Fibroblast of pulmonary artery (primary cell): ENCODE measurements around the gene ZNF2.
"Not testable (repeated sequence)": the region's sequence is repeated elsewhere in the genome, so short reads cannot be mapped to it uniquely, and the experiment has no call there.

ENCODE experiments used
- DNase-seq: peaks from one replicate; pipeline ENCODE4 v3.0.0-alpha.2; 2010; ENCODE audit warnings: low read depth
- H3K4me3 ChIP-seq: replicated peaks from 2 replicates; pipeline ENCODE4 v1.5.1; 2011; ENCODE audit warnings: low read depth, mild to moderate bottlenecking, control low read depth, low read length, moderate library complexity
- CTCF ChIP-seq: IDR thresholded peaks from 2 replicates; pipeline ENCODE4 v1.5.1; 2011; ENCODE audit warnings: mild to moderate bottlenecking, control low read depth, low read length, inconsistent platforms; ENCODE audit errors: missing control alignments

ZNF2 gene

DNA sequence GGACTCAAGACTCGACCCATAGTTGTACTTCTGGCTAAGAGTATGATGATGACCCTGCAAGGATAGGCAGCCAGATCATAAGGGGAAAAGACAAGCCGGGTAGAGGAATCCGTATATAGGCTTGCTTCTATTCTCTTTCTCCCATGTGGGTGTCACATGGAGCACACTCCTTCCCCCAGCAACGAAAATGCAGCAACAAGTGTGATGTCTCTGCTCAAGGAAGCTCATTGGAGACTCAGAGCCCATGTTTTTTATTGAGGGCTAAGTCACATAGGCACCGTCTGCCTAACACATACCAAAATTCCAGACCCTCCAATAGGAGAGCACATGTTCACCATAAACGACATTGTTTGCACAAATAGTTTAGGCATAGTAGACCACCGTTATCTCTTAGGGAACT is 6.3 kb downstream of the ZNF2 start:
- DNase-seq = no peak
- H3K4me3 ChIP-seq = no peak overlapping the region
- no peak for TF ChIP-seq CTCF

GRCh38 chr2:95174031-95174542 is 8.5 kb downstream of the ZNF2 start:
- no peak for TF ChIP-seq CTCF
- no peak overlapping the region for H3K4me3 ChIP-seq
- no peak for DNase-seq

- H3K4me3 ChIP-seq = no peak overlapping the region
- no peak for TF ChIP-seq CTCF
- no peak for DNase-seq
Observed at GRCh38 chr2:95179451-95179850, 13.8 kb downstream of the ZNF2 start.

DNA sequence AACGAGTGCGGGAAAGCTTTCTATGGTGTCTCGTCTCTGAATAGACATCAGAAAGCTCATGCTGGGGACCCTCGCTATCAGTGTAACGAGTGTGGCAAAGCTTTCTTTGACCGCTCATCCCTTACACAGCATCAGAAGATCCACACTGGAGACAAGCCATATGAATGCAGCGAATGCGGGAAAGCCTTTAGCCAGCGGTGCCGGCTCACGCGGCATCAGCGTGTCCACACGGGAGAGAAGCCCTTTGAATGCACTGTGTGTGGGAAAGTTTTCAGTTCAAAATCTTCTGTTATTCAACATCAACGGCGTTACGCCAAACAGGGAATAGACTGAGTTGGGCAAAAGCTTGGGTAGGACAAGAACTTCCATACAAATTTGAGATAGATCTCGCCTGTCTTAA is 16.2 kb downstream of the ZNF2 start:
- no peak for DNase-seq
- TF ChIP-seq CTCF = no peak
- H3K4me3 ChIP-seq = no peak overlapping the region

DNA sequence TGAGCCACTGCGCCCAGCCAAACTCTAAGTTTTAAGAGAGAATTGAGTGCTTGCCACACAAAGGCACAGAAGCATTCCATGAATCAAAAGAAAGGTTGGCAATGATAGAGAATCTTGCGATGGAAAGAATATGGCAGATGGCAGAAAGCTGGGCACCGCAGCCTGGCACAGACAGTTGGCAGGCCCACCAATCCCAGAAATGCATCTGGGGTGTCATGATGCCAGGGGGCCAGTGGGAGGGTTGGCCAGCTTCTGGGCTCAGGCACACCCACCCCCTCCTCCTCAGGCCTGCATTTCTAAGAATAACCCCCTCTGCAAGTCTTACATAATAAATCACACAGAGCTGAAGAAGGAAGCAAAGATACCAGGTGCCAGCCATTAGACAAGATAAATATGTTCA is 19.6 kb downstream of the ZNF2 start:
- no peak for TF ChIP-seq CTCF
- H3K4me3 ChIP-seq = no peak overlapping the region
- DNase-seq = no peak

DNA sequence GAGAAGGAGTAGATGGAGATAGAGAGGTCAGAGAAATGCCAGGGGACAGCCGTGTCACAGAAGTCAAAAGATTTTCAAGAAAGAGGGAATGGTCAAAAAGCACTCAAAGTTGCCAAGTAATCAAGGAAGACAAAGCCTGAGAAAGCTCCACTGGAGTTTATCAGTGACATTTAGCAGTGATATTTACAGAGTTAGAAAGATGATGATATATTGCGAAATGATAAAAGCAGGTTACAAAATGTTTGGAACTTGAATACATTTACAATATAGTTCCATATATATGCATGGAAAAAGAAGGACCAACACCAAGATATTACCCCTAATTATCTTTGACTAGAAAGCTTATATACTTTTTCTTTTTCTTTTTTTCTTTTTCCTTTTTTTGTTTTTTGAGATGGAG is 20.4 kb downstream of the ZNF2 start:
- TF ChIP-seq CTCF = no peak
- H3K4me3 ChIP-seq = no peak overlapping the region
- no peak for DNase-seq

GRCh38 chr2:95192956-95193355 is 27.3 kb downstream of the ZNF2 start:
- TF ChIP-seq CTCF = peak; percentile 42
- peak; percentile 17 for DNase-seq
- not testable (repeated sequence) for H3K4me3 ChIP-seq
